NB4 (cell line): ENCODE measurements around the gene TNFSF11.

Experiments
- CTCF ChIP-seq: IDR thresholded peaks from one replicate; pipeline ENCODE4 v1.5.1; 2012; ENCODE audit warnings: low read depth, low read length
- MAX ChIP-seq: IDR thresholded peaks from 2 replicates; pipeline ENCODE4 v1.6.1; 2011; ENCODE audit warnings: low read depth, low read length

GRCh38 chr13:42654212-42654611, 80.3 kb downstream of the TNFSF11 start:
- TF ChIP-seq CTCF: no peak
- no peak for TF ChIP-seq MAX
